Measurements from ENCODE around the gene RASL12. TPM values are rescaled to one million over a fixed set of nuclear protein-coding genes. Genes with fewer than 3 reads are reported as not detected.

Gene RASL12
- total RNA-seq, 1 donor from 2014 or later = 5.8 TPM

GRCh38 chr15:65027593-65027992 is 40.2 kb downstream of the RASL12 start:
- no peak for DNase-seq (ENCODE audit: low spot score)
- no peak overlapping the region for H2AFZ ChIP-seq (replicated peaks)
- H3K27ac ChIP-seq = no peak overlapping the region
- Mint-ChIP-seq H3K27me3 (ENCODE audit: insufficient read depth, low read depth) (peaks cover 7% of the 10 kb centered on the region), H3K36me3 (peaks cover 11% of the 10 kb centered on the region), H3K4me1 (peaks cover 14% of the 10 kb centered on the region), H3K4me3 (peak overlapping the region; percentile 86), H3K9me3 (no peaks in the 10 kb centered on the region), H3K27ac (no peak overlapping the region)
- peaks cover 19% of the 10 kb centered on the region for H3K79me2 ChIP-seq (ENCODE audit: low read depth)
- no peaks in the 10 kb centered on the region for H3K4me1 ChIP-seq
- H4K20me1 ChIP-seq (ENCODE audit: low read depth) = peaks cover 9% of the 10 kb centered on the region
- peak overlapping the region; percentile 89 for H3K4me2 ChIP-seq
- no peaks in the 10 kb centered on the region for H3K9me3 ChIP-seq (ENCODE audit: low read depth)
- H3K27me3 ChIP-seq = peaks cover 17% of the 10 kb centered on the region
- H3K4me3 ChIP-seq = no peak overlapping the region
- H3K9ac ChIP-seq = no peak overlapping the region
- TF ChIP-seq, protein P1, sequence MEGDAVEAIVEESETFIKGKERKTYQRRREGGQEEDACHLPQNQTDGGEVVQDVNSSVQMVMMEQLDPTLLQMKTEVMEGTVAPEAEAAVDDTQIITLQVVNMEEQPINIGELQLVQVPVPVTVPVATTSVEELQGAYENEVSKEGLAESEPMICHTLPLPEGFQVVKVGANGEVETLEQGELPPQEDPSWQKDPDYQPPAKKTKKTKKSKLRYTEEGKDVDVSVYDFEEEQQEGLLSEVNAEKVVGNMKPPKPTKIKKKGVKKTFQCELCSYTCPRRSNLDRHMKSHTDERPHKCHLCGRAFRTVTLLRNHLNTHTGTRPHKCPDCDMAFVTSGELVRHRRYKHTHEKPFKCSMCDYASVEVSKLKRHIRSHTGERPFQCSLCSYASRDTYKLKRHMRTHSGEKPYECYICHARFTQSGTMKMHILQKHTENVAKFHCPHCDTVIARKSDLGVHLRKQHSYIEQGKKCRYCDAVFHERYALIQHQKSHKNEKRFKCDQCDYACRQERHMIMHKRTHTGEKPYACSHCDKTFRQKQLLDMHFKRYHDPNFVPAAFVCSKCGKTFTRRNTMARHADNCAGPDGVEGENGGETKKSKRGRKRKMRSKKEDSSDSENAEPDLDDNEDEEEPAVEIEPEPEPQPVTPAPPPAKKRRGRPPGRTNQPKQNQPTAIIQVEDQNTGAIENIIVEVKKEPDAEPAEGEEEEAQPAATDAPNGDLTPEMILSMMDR (IDR thresholded peaks at IDR 0.05) = no peak
- TF ChIP-seq EZH2 (IDR thresholded peaks at IDR 0.05) = no peak
- TF ChIP-seq EZH2phosphoT487 (IDR thresholded peaks at IDR 0.05) = no peak
- peaks cover 2% of the 10 kb centered on the region for H3F3A ChIP-seq (ENCODE audit: low read depth)
- H3K36me3 ChIP-seq = peaks cover 3% of the 10 kb centered on the region

GRCh38 chr15:65026756-65027155 is 41.0 kb downstream of the RASL12 start:
- Mint-ChIP-seq H3K27ac (no peak overlapping the region), H3K4me1 (peaks cover 12% of the 10 kb centered on the region), H3K36me3 (peaks cover 11% of the 10 kb centered on the region), H3K9me3 (no peaks in the 10 kb centered on the region), H3K27me3 (ENCODE audit: insufficient read depth, low read depth) (no peaks in the 10 kb centered on the region), H3K4me3 (peak overlapping the region; percentile 26)
- Histone ChIP-seq H3K4me2 (no peak overlapping the region), H3K79me2 (ENCODE audit: low read depth) (peaks cover 19% of the 10 kb centered on the region), H3K4me3 (no peak overlapping the region), H4K20me1 (ENCODE audit: low read depth) (peaks cover 9% of the 10 kb centered on the region), H3K36me3 (peaks cover 3% of the 10 kb centered on the region), H3K9me3 (ENCODE audit: low read depth) (no peaks in the 10 kb centered on the region), H3K27ac (no peak overlapping the region), H3K4me1 (no peaks in the 10 kb centered on the region), H3K27me3 (peaks cover 8% of the 10 kb centered on the region), H3F3A (ENCODE audit: low read depth) (no peaks in the 10 kb centered on the region), H2AFZ (replicated peaks) (no peak overlapping the region), H3K9ac (no peak overlapping the region)
- TF ChIP-seq, protein P1 (IDR thresholded peaks at IDR 0.05) = no peak
- TF ChIP-seq EZH2 (IDR thresholded peaks at IDR 0.05) (no peak), EZH2phosphoT487 (IDR thresholded peaks at IDR 0.05) (no peak)
- no peak for DNase-seq (ENCODE audit: low spot score)

- DNase-seq (ENCODE audit: low spot score) = no peak
- no peaks in the 10 kb centered on the region for H3K27me3 Mint-ChIP-seq (ENCODE audit: insufficient read depth, low read depth)
- Histone ChIP-seq H3K9ac (no peak overlapping the region), H2AFZ (replicated peaks) (no peak overlapping the region), H3F3A (ENCODE audit: low read depth) (peaks cover 7% of the 10 kb centered on the region), H3K27ac (no peak overlapping the region), H3K4me2 (no peak overlapping the region), H3K9me3 (ENCODE audit: low read depth) (no peaks in the 10 kb centered on the region), H3K79me2 (ENCODE audit: low read depth) (no peaks in the 10 kb centered on the region), H3K4me1 (no peaks in the 10 kb centered on the region), H3K27me3 (no peaks in the 10 kb centered on the region), H3K4me3 (no peak overlapping the region), H3K36me3 (peaks cover 9% of the 10 kb centered on the region), H4K20me1 (ENCODE audit: low read depth) (peaks cover 3% of the 10 kb centered on the region)
- TF ChIP-seq EZH2phosphoT487 (IDR thresholded peaks at IDR 0.05) (no peak), EZH2 (IDR thresholded peaks at IDR 0.05) (no peak)
- TF ChIP-seq, protein P1 (IDR thresholded peaks at IDR 0.05) = no peak
- H3K9me3 Mint-ChIP-seq = no peaks in the 10 kb centered on the region
- no peak overlapping the region for H3K27ac Mint-ChIP-seq
- H3K36me3 Mint-ChIP-seq = peaks cover 18% of the 10 kb centered on the region
- H3K4me1 Mint-ChIP-seq = no peaks in the 10 kb centered on the region
- no peak overlapping the region for H3K4me3 Mint-ChIP-seq
Measured at GRCh38 chr15:65021488-65021887, 46.3 kb downstream of the RASL12 start.
